CD4-positive, CD25-positive, alpha-beta regulatory T cell (primary cell): ENCODE data around the gene TRAF6. TPM values are rescaled to one million over a fixed set of nuclear protein-coding genes. Genes with fewer than 3 reads are reported as not detected.
A peak's percentile ranks its signal among the peaks of the same experiment; 100 is the strongest.
"Not testable (repeated sequence)": the region's sequence is repeated elsewhere in the genome, so short reads cannot be mapped to it uniquely, and the experiment has no call there.

Experiments used
- ATAC-seq, 2 donors: fragments of 150-1000 bp; cut with Tn5 transposase; one replicate each; pipeline ENCODE4 v1.10.0; 2021; ENCODE audit warnings: low read depth in 2 of 2, moderate number of reproducible peaks in 2 of 2, moderate library complexity in 1 of 2
- DNase-seq, 3 donors: peaks; one replicate each; pipeline versions ENCODE4 v3.0.0 to v3.0.0-alpha.2; 2012 to 2022; ENCODE audit warnings: mixed read lengths in 1 of 3
- H3K27ac ChIP-seq: one replicate; pipeline ENCODE4 v1.7.0; 2013; ENCODE audit warnings: mild to moderate bottlenecking, low read length; ENCODE audit not compliant: insufficient read depth, poor library complexity, severe bottlenecking
- H3K27me3 ChIP-seq: one replicate; pipeline ENCODE4 v1.7.0; 2013; ENCODE audit warnings: low read length; ENCODE audit not compliant: control insufficient read depth, insufficient read depth
- H3K36me3 ChIP-seq: one replicate; pipeline ENCODE4 v1.7.0; 2013; ENCODE audit warnings: mild to moderate bottlenecking, low read length, moderate library complexity; ENCODE audit not compliant: control insufficient read depth, insufficient read depth
- H3K4me1 ChIP-seq: 2 replicates; pipeline ENCODE4 v1.7.0; 2013; ENCODE audit warnings: mild to moderate bottlenecking, low read length; ENCODE audit not compliant: insufficient read depth, control insufficient read depth, poor library complexity, severe bottlenecking
- H3K4me3 ChIP-seq: one replicate; pipeline ENCODE4 v1.7.0; 2013; ENCODE audit warnings: low read depth, mild to moderate bottlenecking, low read length, moderate library complexity
- H3K9me3 ChIP-seq, 2 experiments: 1 replicate in 1 of 2; 2 replicates in 1 of 2; pipeline ENCODE4 v1.7.0; 2013; ENCODE audit warnings: low read length in 2 of 2, mild to moderate bottlenecking in 1 of 2, moderate library complexity in 1 of 2; ENCODE audit not compliant: control insufficient read depth in 2 of 2
- H3K27ac Mint-ChIP-seq, 3 donors: one replicate each; pipeline ENCODE4 v1.8.0; 2020 to 2022; ENCODE audit warnings: mild to moderate bottlenecking in 3 of 3, mixed read lengths in 3 of 3, moderate library complexity in 2 of 3
- H3K27me3 Mint-ChIP-seq: one replicate; pipeline ENCODE4 v1.8.0; 2022; ENCODE audit warnings: mild to moderate bottlenecking, mixed read lengths
- H3K36me3 Mint-ChIP-seq: one replicate; pipeline ENCODE4 v1.8.0; 2020; ENCODE audit warnings: mixed read lengths
- H3K4me1 Mint-ChIP-seq, 4 donors: one replicate each; pipeline ENCODE4 v1.8.0; 2020 to 2022; ENCODE audit warnings: mixed read lengths in 4 of 4, mild to moderate bottlenecking in 1 of 4
- H3K4me3 Mint-ChIP-seq, 4 donors: one replicate each; pipeline ENCODE4 v1.8.0; 2020 to 2022; ENCODE audit warnings: mild to moderate bottlenecking in 4 of 4, mixed read lengths in 4 of 4, moderate library complexity in 3 of 4
- H3K9me3 Mint-ChIP-seq, 7 donors: one replicate each; pipeline ENCODE4 v1.8.0; 2020 to 2022; ENCODE audit warnings: mixed read lengths in 7 of 7, mild to moderate bottlenecking in 3 of 7, moderate library complexity in 2 of 7
- polyA plus RNA-seq, 4 donors: library from polyadenylated mRNA; unstranded; fragments of 300-500 nt; fragmentation: Illumina TruSeq; gene quantifications; one replicate each; pipeline ENCODE4 v1.2.3, GENCODE V29; 2021
- total RNA-seq: library from RNA; stranded (reverse); gene quantifications from one replicate; pipeline ENCODE4 v1.2.3, GENCODE V29; 2022

Gene TRAF6
- total and polyA plus RNA-seq, 5 donors from 2014 or later: 6.3 to 29.7 (median 10.6) TPM

DNA sequence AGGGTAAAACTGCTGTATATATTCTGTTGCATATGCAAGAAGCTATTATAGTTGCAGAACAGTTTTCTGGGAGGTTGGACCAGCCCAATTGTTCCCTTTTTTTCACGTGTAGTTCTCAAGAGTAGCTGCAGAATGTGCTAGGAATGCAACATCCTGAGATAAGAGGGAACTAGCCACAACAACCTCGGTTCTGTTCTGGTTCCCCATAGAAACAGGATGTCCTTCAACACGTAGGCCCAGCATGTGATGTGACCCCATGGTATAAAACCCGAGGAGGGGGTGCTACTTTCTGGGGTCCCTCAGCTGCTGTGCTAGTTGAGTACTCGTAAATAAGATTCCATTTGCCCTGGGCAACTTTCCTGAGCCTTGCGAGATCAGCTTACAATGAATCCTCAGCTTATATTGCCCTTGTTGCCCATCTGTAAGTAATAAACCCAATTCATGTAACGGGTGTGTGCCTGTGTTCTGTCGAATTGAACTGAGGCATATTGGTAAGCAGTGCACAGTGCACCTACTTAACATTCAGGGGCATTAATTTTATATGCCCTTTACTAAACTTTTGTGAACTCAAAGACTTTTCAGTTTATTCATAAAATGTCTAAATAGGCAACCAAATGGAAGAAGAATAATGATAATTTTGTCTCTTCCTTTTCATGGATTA, 23.0 kb upstream of the TRAF6 start:
- Histone ChIP-seq H3K36me3 (no peaks in the 10 kb centered on the region), H3K27me3 (no peaks in the 10 kb centered on the region), H3K4me3 (no peak overlapping the region), H3K27ac (no peak overlapping the region), H3K4me1 (no peaks in the 10 kb centered on the region), H3K9me3 (no peaks in the 10 kb centered on the region)
- ATAC-seq: no peak
- Mint-ChIP-seq H3K4me1 (no peaks in the 10 kb centered on the region), H3K9me3 (peaks cover 0 to 7% (median 0%) of the 10 kb centered on the region in 7 donors), H3K27me3 (peaks cover 13% of the 10 kb centered on the region), H3K27ac (no peak overlapping the region), H3K4me3 (no peak overlapping the region), H3K36me3 (no peaks in the 10 kb centered on the region)
- DNase-seq: no peak

DNA sequence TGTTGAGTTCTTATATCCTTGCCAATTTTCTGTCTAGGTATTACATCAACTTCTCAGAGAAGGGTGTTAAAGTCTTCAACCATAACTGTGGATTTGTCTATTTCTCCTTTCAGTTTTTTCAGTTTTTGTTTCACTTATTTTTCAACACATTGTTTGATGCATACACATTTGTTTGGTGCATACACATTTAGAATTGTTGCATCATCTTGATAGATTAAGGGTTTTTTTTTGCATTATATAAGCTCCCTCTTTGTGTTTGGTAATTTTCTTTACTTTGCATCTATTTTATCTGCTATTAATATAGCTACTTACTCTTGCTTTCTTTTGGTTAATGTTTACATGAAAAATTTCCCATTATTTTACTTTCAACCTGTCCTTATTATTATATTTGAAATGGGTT, 20.8 kb upstream of the TRAF6 start:
- peaks cover 0 to 9% (median 4%) of the 10 kb centered on the region in 7 donors for H3K9me3 Mint-ChIP-seq

GRCh38 chr11:36513965-36514364, 3.9 kb upstream of the TRAF6 start:
- Histone ChIP-seq H3K9me3 (no peaks in the 10 kb centered on the region), H3K4me1 (peaks cover 15% of the 10 kb centered on the region), H3K27ac (no peak overlapping the region), H3K36me3 (no peaks in the 10 kb centered on the region), H3K27me3 (peaks cover 2% of the 10 kb centered on the region), H3K4me3 (no peak overlapping the region)
- no peaks in the 10 kb centered on the region for H3K36me3 Mint-ChIP-seq
- peaks cover 18% of the 10 kb centered on the region for H3K27me3 Mint-ChIP-seq
- peaks cover 0 to 6% (median 3%) of the 10 kb centered on the region in 7 donors for H3K9me3 Mint-ChIP-seq
- DNase-seq (no peak), ATAC-seq (no peak)
- no peak overlapping the region for H3K4me3 Mint-ChIP-seq
- no peak overlapping the region for H3K27ac Mint-ChIP-seq
- peaks cover 5 to 12% (median 7%) of the 10 kb centered on the region in 4 donors for H3K4me1 Mint-ChIP-seq

More for the DNA sequence above, 20.8 kb upstream of the TRAF6 start:
- no peaks in the 10 kb centered on the region for H3K36me3 ChIP-seq
- no peak overlapping the region for H3K27ac ChIP-seq
- no peak for ATAC-seq
- no peaks in the 10 kb centered on the region for H3K36me3 Mint-ChIP-seq
- H3K4me3 Mint-ChIP-seq: no peak overlapping the region
- H3K4me1 Mint-ChIP-seq: no peaks in the 10 kb centered on the region
- no peaks in the 10 kb centered on the region for H3K9me3 ChIP-seq
- no peak overlapping the region for H3K27ac Mint-ChIP-seq
- no peaks in the 10 kb centered on the region for H3K4me1 ChIP-seq
- no peak for DNase-seq
- no peak overlapping the region for H3K4me3 ChIP-seq
- no peaks in the 10 kb centered on the region for H3K27me3 ChIP-seq
- peaks cover 9% of the 10 kb centered on the region for H3K27me3 Mint-ChIP-seq

DNA sequence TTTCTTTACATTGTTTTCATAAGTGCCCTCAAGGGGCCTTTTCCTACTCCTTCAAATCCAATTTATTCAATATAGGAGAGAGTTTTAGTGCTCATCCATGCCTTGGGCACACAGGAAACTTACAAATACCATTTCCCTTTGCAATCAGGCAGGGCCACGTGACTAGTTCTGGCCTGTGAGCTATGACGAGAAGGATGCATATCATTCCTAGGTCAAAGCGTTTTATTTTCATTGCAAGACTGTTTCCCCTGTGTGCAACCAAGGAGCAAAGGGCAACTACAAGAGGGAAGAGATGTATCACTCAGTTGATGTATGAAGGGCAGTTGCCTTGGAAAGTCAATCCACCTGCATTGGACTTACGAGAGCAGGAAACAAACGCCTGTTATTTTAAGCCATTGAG, 1.9 kb upstream of the TRAF6 start:
- no peaks in the 10 kb centered on the region for H3K36me3 ChIP-seq
- Mint-ChIP-seq H3K27me3 (peaks cover 12% of the 10 kb centered on the region), H3K4me3 (peak overlapping the region in 2 of 4 donors; percentile 91 to 99), H3K4me1 (peaks cover 15 to 25% (median 17%) of the 10 kb centered on the region in 4 donors), H3K36me3 (no peaks in the 10 kb centered on the region), H3K9me3 (peaks cover 0 to 6% (median 0%) of the 10 kb centered on the region in 7 donors), H3K27ac (no peak overlapping the region)
- ATAC-seq (no peak), DNase-seq (no peak)
- H3K27ac ChIP-seq: no peak overlapping the region
- no peak overlapping the region for H3K4me3 ChIP-seq
- H3K27me3 ChIP-seq: peaks cover 2% of the 10 kb centered on the region
- H3K4me1 ChIP-seq: peaks cover 25% of the 10 kb centered on the region
- no peaks in the 10 kb centered on the region for H3K9me3 ChIP-seq

- H3K36me3 Mint-ChIP-seq, DNase-seq, H3K27me3 Mint-ChIP-seq, H3K9me3 ChIP-seq, H3K36me3 ChIP-seq, ATAC-seq, H3K27me3 ChIP-seq, H3K27ac ChIP-seq, H3K9me3 Mint-ChIP-seq: not testable (repeated sequence)
- Mint-ChIP-seq H3K4me1 (peaks cover 17 to 32% (median 21%) of the 10 kb centered on the region in 4 donors), H3K4me3 (peak overlapping the region; percentile 91 to 99 (median 97)), H3K27ac (peak overlapping the region; percentile 42 to 89 (median 53))
- Histone ChIP-seq H3K4me1 (peaks cover 25% of the 10 kb centered on the region), H3K4me3 (peak overlapping the region; percentile 89)
Observed at GRCh38 chr11:36511062-36511461, 990 bp upstream of the TRAF6 start.

DNA sequence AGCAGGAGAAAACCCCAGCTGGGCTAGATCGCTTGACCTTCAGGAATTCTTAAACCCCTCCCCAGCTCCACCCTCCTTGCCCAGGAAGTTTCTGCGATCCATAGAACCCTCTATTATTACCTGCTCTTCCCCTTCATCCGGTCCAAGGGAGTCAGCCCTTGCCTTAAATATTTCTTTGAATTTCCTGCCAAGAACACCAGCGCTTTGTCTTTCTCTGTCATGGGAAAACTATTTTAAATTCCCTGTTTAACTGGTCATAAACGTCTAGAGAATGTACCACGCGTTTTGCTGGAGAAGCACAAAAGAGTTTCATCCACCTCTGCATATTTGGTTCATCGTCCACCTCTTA, 496 bp upstream of the TRAF6 start:
- DNase-seq: no peak
- no peaks in the 10 kb centered on the region for H3K36me3 ChIP-seq
- H3K9me3 Mint-ChIP-seq: peaks cover 0 to 6% (median 0%) of the 10 kb centered on the region in 7 donors
- ATAC-seq: no peak
- H3K36me3 Mint-ChIP-seq: no peaks in the 10 kb centered on the region
- H3K4me1 ChIP-seq: peaks cover 25% of the 10 kb centered on the region
- H3K27ac Mint-ChIP-seq: peak overlapping the region; percentile 60 to 89 (median 80)
- H3K4me3 ChIP-seq: peak overlapping the region; percentile 89
- no peaks in the 10 kb centered on the region for H3K9me3 ChIP-seq
- H3K27me3 ChIP-seq: peaks cover 2% of the 10 kb centered on the region
- H3K4me1 Mint-ChIP-seq: peaks cover 21 to 37% (median 26%) of the 10 kb centered on the region in 4 donors
- no peak overlapping the region for H3K27ac ChIP-seq
- peaks cover 8% of the 10 kb centered on the region for H3K27me3 Mint-ChIP-seq
- H3K4me3 Mint-ChIP-seq: peak overlapping the region; percentile 91 to 99 (median 97)

DNA sequence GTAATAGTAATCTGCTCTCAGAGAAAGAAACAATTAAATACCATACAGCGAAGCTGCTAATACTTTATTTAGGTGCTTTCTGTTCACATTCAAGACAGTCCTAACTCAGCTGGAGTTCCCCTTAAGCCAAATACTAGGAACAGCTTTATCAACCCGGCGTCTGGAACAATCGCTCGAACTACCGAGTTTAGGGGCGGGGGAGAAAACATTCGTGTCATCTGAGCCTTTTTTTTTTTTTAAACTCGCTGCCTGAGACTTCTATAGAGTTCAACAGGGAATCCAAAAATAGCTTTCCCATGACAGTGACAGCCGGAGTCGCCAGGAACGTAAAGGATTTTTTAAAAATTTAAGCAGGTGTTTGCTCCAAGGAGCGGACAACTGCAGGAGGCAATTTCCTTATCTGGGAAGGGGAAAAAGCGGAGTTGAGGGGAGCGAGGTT, 852 bp downstream of the TRAF6 start:
- Mint-ChIP-seq H3K9me3 (peaks cover 0 to 4% (median 0%) of the 10 kb centered on the region in 7 donors), H3K4me1 (peaks cover 31 to 48% (median 36%) of the 10 kb centered on the region in 4 donors), H3K27me3 (peaks cover 4% of the 10 kb centered on the region), H3K27ac (peak overlapping the region; percentile 89 to 94 (median 92)), H3K36me3 (peaks cover 6% of the 10 kb centered on the region), H3K4me3 (peak overlapping the region; percentile 91 to 99 (median 97))
- peak overlapping the region; percentile 73 for H3K27ac ChIP-seq
- H3K4me1 ChIP-seq: peaks cover 25% of the 10 kb centered on the region
- no peaks in the 10 kb centered on the region for H3K36me3 ChIP-seq
- peak in 1 of 2 donors; percentile 3 for ATAC-seq
- peak overlapping the region; percentile 89 for H3K4me3 ChIP-seq
- H3K27me3 ChIP-seq: peaks cover 2% of the 10 kb centered on the region
- H3K9me3 ChIP-seq: no peaks in the 10 kb centered on the region
- DNase-seq: peak in 2 of 3 donors; percentile 23 to 30

- H3K36me3 Mint-ChIP-seq: peaks cover 9% of the 10 kb centered on the region
- H3K4me1 Mint-ChIP-seq: peaks cover 32 to 52% (median 41%) of the 10 kb centered on the region in 4 donors
- H3K27ac Mint-ChIP-seq: peak overlapping the region; percentile 89 to 94 (median 92)
- DNase-seq (no peak), ATAC-seq (no peak)
- peak overlapping the region; percentile 91 to 99 (median 97) for H3K4me3 Mint-ChIP-seq
- Histone ChIP-seq H3K27me3 (peaks cover 2% of the 10 kb centered on the region), H3K36me3 (peaks cover 2% of the 10 kb centered on the region), H3K27ac (peak overlapping the region; percentile 73), H3K9me3 (no peaks in the 10 kb centered on the region), H3K4me1 (peaks cover 25% of the 10 kb centered on the region), H3K4me3 (peak overlapping the region; percentile 89)
- H3K27me3 Mint-ChIP-seq: no peaks in the 10 kb centered on the region
- no peaks in the 10 kb centered on the region for H3K9me3 Mint-ChIP-seq
Observed at GRCh38 chr11:36508743-36509142, 1.3 kb downstream of the TRAF6 start.
